IPS DF 6.9 (cell line): Measurements from ENCODE around the gene ERH.

Experiments used
- DNase-seq: peaks from one replicate; pipeline ENCODE4 v3.0.0-alpha.2; 2013; ENCODE audit warnings: low read depth, low spot score
- H3K27ac ChIP-seq: one replicate; pipeline ENCODE4 v1.5.1; 2013; ENCODE audit warnings: low read length, control low read depth
- H3K27me3 ChIP-seq: 2 replicates; pipeline ENCODE4 v1.6.1; 2013; ENCODE audit warnings: mild to moderate bottlenecking, low read length; ENCODE audit not compliant: control insufficient read depth, insufficient read depth
- H3K36me3 ChIP-seq: 2 replicates; pipeline ENCODE4 v1.6.1; 2013; ENCODE audit warnings: low read length; ENCODE audit not compliant: control insufficient read depth, insufficient read depth
- H3K4me1 ChIP-seq: 2 replicates; pipeline ENCODE4 v1.6.1; 2013; ENCODE audit warnings: low read length; ENCODE audit not compliant: control insufficient read depth, insufficient read depth
- H3K4me3 ChIP-seq: 2 replicates; pipeline ENCODE4 v1.5.1; 2013; ENCODE audit warnings: mild to moderate bottlenecking, low read length
- H3K9me3 ChIP-seq: 2 replicates; pipeline ENCODE4 v1.6.1; 2013; ENCODE audit warnings: low read length, inconsistent platforms; ENCODE audit not compliant: control insufficient read depth, insufficient read depth
- WGBS: extraction: QIAGEN DNeasy Blood & Tissue Kit; methylation state at CpG from one replicate; pipeline ENCODE4 v1.1.7; 2013; ENCODE audit warnings: mixed read lengths, missing lambda C conversion rate; ENCODE audit not compliant: insufficient read length, insufficient coverage; 5-methylcytosine and 5-hydroxymethylcytosine counted together

ERH gene

GRCh38 chr14:69372146-69372545, 26.0 kb downstream of the ERH start:
- Histone ChIP-seq H3K27ac (no peak overlapping the region), H3K9me3 (no peaks in the 10 kb centered on the region), H3K27me3 (no peaks in the 10 kb centered on the region), H3K36me3 (peaks cover 4% of the 10 kb centered on the region; the same call in 1 of the 2 replicates), H3K4me1 (no peaks in the 10 kb centered on the region), H3K4me3 (no peak overlapping the region)
- no CpG with 5 or more reads among the region's 3 CpGs for WGBS
- DNase-seq, result no peak

- no peaks in the 10 kb centered on the region for H3K9me3 ChIP-seq
- H3K4me3 ChIP-seq, result no peak overlapping the region
- no peaks in the 10 kb centered on the region for H3K4me1 ChIP-seq
- H3K36me3 ChIP-seq, result no peaks in the 10 kb centered on the region
- H3K27me3 ChIP-seq, result no peaks in the 10 kb centered on the region
- DNase-seq, result no peak
- no peak overlapping the region for H3K27ac ChIP-seq
- no CpG with 5 or more reads among the region's 5 CpGs for WGBS
Measured at GRCh38 chr14:69370061-69370460, 28.0 kb downstream of the ERH start.

- no peaks in the 10 kb centered on the region for H3K36me3 ChIP-seq
Measured at GRCh38 chr14:69368381-69368780, 29.7 kb downstream of the ERH start.

GRCh38 chr14:69366761-69367160, 31.3 kb downstream of the ERH start:
- Histone ChIP-seq H3K27me3 (no peaks in the 10 kb centered on the region), H3K36me3 (no peaks in the 10 kb centered on the region), H3K9me3 (no peaks in the 10 kb centered on the region), H3K27ac (no peak overlapping the region), H3K4me3 (no peak overlapping the region), H3K4me1 (no peaks in the 10 kb centered on the region)
- no peak for DNase-seq
- WGBS, result no CpG with 5 or more reads among the region's 4 CpGs

More at GRCh38 chr14:69368381-69368780, 29.7 kb downstream of the ERH start:
- no CpG with 5 or more reads among the region's 1 CpG for WGBS
- Histone ChIP-seq H3K27me3 (no peaks in the 10 kb centered on the region), H3K9me3 (no peaks in the 10 kb centered on the region), H3K4me1 (no peaks in the 10 kb centered on the region), H3K4me3 (no peak overlapping the region), H3K27ac (no peak overlapping the region)
- DNase-seq, result no peak

- no peaks in the 10 kb centered on the region for H3K9me3 ChIP-seq
- no CpG with 5 or more reads among the region's 3 CpGs for WGBS
- no peak overlapping the region for H3K27ac ChIP-seq
- no peaks in the 10 kb centered on the region for H3K36me3 ChIP-seq
- DNase-seq, result no peak
- no peak overlapping the region for H3K4me3 ChIP-seq
- H3K4me1 ChIP-seq, result no peaks in the 10 kb centered on the region
- no peaks in the 10 kb centered on the region for H3K27me3 ChIP-seq
Measured at GRCh38 chr14:69366069-69366468, 32.0 kb downstream of the ERH start.

- WGBS, result no CpG with 5 or more reads among the region's 2 CpGs
- H3K36me3 ChIP-seq, result no peaks in the 10 kb centered on the region
- no peaks in the 10 kb centered on the region for H3K27me3 ChIP-seq
- no peak overlapping the region for H3K4me3 ChIP-seq
- no peak overlapping the region for H3K27ac ChIP-seq
- no peaks in the 10 kb centered on the region for H3K4me1 ChIP-seq
- DNase-seq, result no peak
- no peaks in the 10 kb centered on the region for H3K9me3 ChIP-seq
Measured at GRCh38 chr14:69364378-69364777, 33.7 kb downstream of the ERH start.

GRCh38 chr14:69363964-69364363, 34.1 kb downstream of the ERH start:
- Histone ChIP-seq H3K27me3 (no peaks in the 10 kb centered on the region), H3K36me3 (no peaks in the 10 kb centered on the region), H3K9me3 (no peaks in the 10 kb centered on the region), H3K4me3 (no peak overlapping the region), H3K4me1 (no peaks in the 10 kb centered on the region), H3K27ac (no peak overlapping the region)
- no peak for DNase-seq
- no CpG with 5 or more reads among the region's 4 CpGs for WGBS

- Histone ChIP-seq H3K27ac (no peak overlapping the region), H3K27me3 (no peaks in the 10 kb centered on the region), H3K9me3 (no peaks in the 10 kb centered on the region), H3K36me3 (no peaks in the 10 kb centered on the region), H3K4me3 (no peak overlapping the region), H3K4me1 (no peaks in the 10 kb centered on the region)
- peak; percentile 18 for DNase-seq
- WGBS, result no CpG with 5 or more reads among the region's 9 CpGs
Measured at GRCh38 chr14:69363055-69363454, 35.0 kb downstream of the ERH start.

GRCh38 chr14:69360438-69361108, 37.5 kb downstream of the ERH start:
- no peaks in the 10 kb centered on the region for H3K9me3 ChIP-seq
- H3K4me1 ChIP-seq, result no peaks in the 10 kb centered on the region
- H3K4me3 ChIP-seq, result no peak overlapping the region
- no peak overlapping the region for H3K27ac ChIP-seq
- no peaks in the 10 kb centered on the region for H3K36me3 ChIP-seq
- no CpG with 5 or more reads among the region's 7 CpGs for WGBS
- H3K27me3 ChIP-seq, result no peaks in the 10 kb centered on the region
- DNase-seq, result no peak

- no peak for DNase-seq
- no CpG with 5 or more reads among the region's 3 CpGs for WGBS
- Histone ChIP-seq H3K4me3 (no peak overlapping the region), H3K27me3 (no peaks in the 10 kb centered on the region), H3K9me3 (no peaks in the 10 kb centered on the region), H3K36me3 (no peaks in the 10 kb centered on the region), H3K4me1 (no peaks in the 10 kb centered on the region; the same call in 1 of the 2 replicates), H3K27ac (no peak overlapping the region)
Measured at GRCh38 chr14:69358966-69359365, 39.1 kb downstream of the ERH start.
